NCI-H1930 (cell line): ENCODE data around the gene ITGB7.
A peak's percentile ranks its signal among the peaks of the same experiment; 100 is the strongest.
"Not testable (repeated sequence)": the region's sequence is repeated elsewhere in the genome, so short reads cannot be mapped to it uniquely, and the experiment has no call there.

Source experiments
- DNase-seq, 2 experiments: peaks; one replicate each; lab custom pipeline; 2025; lab: John Stamatoyannopoulos, UW

The ITGB7 gene

GRCh38 chr12:53178803-53179202 lies 28.2 kb downstream of the ITGB7 start:
- DNase-seq, result not testable (repeated sequence)

- DNase-seq, result not testable (repeated sequence)
Observed at GRCh38 chr12:53177447-53177846, 29.6 kb downstream of the ITGB7 start.

GRCh38 chr12:53176750-53177149 lies 30.3 kb downstream of the ITGB7 start:
- no peak for DNase-seq

- DNase-seq, result peak in 1 of 2 experiments; percentile 38
Observed at GRCh38 chr12:53174881-53175491, 32.1 kb downstream of the ITGB7 start.

GRCh38 chr12:53173085-53173715 lies 33.9 kb downstream of the ITGB7 start:
- DNase-seq, result no peak

GRCh38 chr12:53172352-53172751 lies 34.7 kb downstream of the ITGB7 start:
- no peak for DNase-seq

GRCh38 chr12:53171725-53172329 lies 35.2 kb downstream of the ITGB7 start:
- no peak for DNase-seq

- DNase-seq, result no peak
Observed at GRCh38 chr12:53170876-53171724, 36.0 kb downstream of the ITGB7 start.

GRCh38 chr12:53170215-53170614 lies 36.8 kb downstream of the ITGB7 start:
- no peak for DNase-seq

- DNase-seq, result no peak
Observed at GRCh38 chr12:53169644-53170043, 37.4 kb downstream of the ITGB7 start.

- no peak for DNase-seq
Observed at GRCh38 chr12:53166837-53167236, 40.2 kb downstream of the ITGB7 start.

GRCh38 chr12:53163008-53163407 lies 44.0 kb downstream of the ITGB7 start:
- not testable (repeated sequence) for DNase-seq

- no peak for DNase-seq
Observed at GRCh38 chr12:53161119-53161911, 45.7 kb downstream of the ITGB7 start.

GRCh38 chr12:53160673-53161072 lies 46.4 kb downstream of the ITGB7 start:
- DNase-seq, result no peak

GRCh38 chr12:53160000-53160399 lies 47.1 kb downstream of the ITGB7 start:
- no peak for DNase-seq

GRCh38 chr12:53159195-53159839 lies 47.7 kb downstream of the ITGB7 start:
- DNase-seq, result peak; percentile 63 to 87

- no peak for DNase-seq
Observed at GRCh38 chr12:53152390-53152789, 54.7 kb downstream of the ITGB7 start.

- no peak for DNase-seq
Observed at GRCh38 chr12:53151039-53151438, 56.0 kb downstream of the ITGB7 start.

- no peak for DNase-seq
Observed at GRCh38 chr12:53147653-53148052, 59.4 kb downstream of the ITGB7 start.

GRCh38 chr12:53147181-53147580 lies 59.9 kb downstream of the ITGB7 start:
- no peak for DNase-seq
